K562 (cell line): ENCODE data around the gene SDHAF3. TPM values are rescaled to one million over a fixed set of nuclear protein-coding genes. Genes with fewer than 3 reads are reported as not detected.

Source experiments
- ATAC-seq: fragments of 200-7000 bp; cut with Tn5 transposase; 3 replicates; pipeline ENCODE4 v1.9.1; 2020; ENCODE audit warnings: moderate library complexity
- BruUV-seq: library from RNA; stranded (reverse); fragments of 400-500 nt; replicated peaks from 2 replicates; lab custom pipeline; 2021; lab: Mats Ljungman, UMichigan
- CTCF ChIA-PET: fragments of 300-600 bp; formaldehyde crosslinking; extraction: SDS; loops from one replicate; lab custom pipeline; 2021; ENCODE audit warnings: low intra/inter-chr PET ratio; lab: Yijun Ruan, JAX
- POLR2A ChIA-PET: fragments of 300-600, 350-650 bp; sonication (Branson Sonifier 250); formaldehyde crosslinking; extraction: SDS; loops from one replicate; lab custom pipeline; 2021; ENCODE audit warnings: antibody characterized with exemption, inconsistent platforms; lab: Yijun Ruan, JAX
- DNase-seq, 4 experiments: peaks; one replicate each; pipeline versions ENCODE4 v3.0.0 to v3.0.0-alpha.2; 2011 to 2018; ENCODE audit warnings: low spot score in 3 of 4, mixed read lengths in 3 of 4; ENCODE audit errors: extremely low read depth in 1 of 4
- FAIRE-seq: peaks from 2 replicates; lab custom pipeline; 2011; peaks lifted over from hg19 to GRCh38; lab: Jason Lieb, UNC
- H2AFZ ChIP-seq: 2 replicates; pipeline ENCODE4 v1.6.0; 2011; ENCODE audit warnings: low read depth, low read length, control low read depth, inconsistent platforms
- H3K27ac ChIP-seq: fragments of 200-600 bp; 3 replicates; pipeline ENCODE4 v1.8.0; 2011; ENCODE audit warnings: low read depth, mild to moderate bottlenecking, control low read depth, inconsistent platforms, low read length, moderate library complexity, mixed read lengths; ENCODE audit errors: extremely low read depth
- H3K27me3 ChIP-seq, 2 experiments: fragments of 300-600 bp in 1 of 2; 2 replicates in 1 of 2; 3 replicates in 1 of 2; pipeline versions ENCODE4 v1.6.0 to v1.8.0; 2011; ENCODE audit warnings: inconsistent platforms in 2 of 2, low read length in 2 of 2, mild to moderate bottlenecking in 1 of 2, mixed read lengths in 1 of 2, moderate library complexity in 1 of 2; ENCODE audit not compliant: control insufficient read depth in 2 of 2, insufficient read depth in 2 of 2
- H3K36me3 ChIP-seq: fragments of 300-600 bp; 3 replicates; pipeline ENCODE4 v1.8.0; 2011; ENCODE audit warnings: mild to moderate bottlenecking, low read length, inconsistent platforms; ENCODE audit not compliant: control insufficient read depth, insufficient read depth
- H3K4me1 ChIP-seq, 2 experiments: fragments of 200-600 bp in 1 of 2; replicated peaks in 1 of 2; 2 replicates in 1 of 2; 3 replicates in 1 of 2; pipeline versions ENCODE4 v1.5.1 to v1.8.0; 2011; ENCODE audit warnings: inconsistent platforms in 2 of 2, low read length in 2 of 2, mild to moderate bottlenecking in 1 of 2, mixed read lengths in 1 of 2, moderate library complexity in 1 of 2; ENCODE audit not compliant: control insufficient read depth in 2 of 2, insufficient read depth in 2 of 2
- H3K4me2 ChIP-seq: 2 replicates; pipeline ENCODE4 v1.6.1; 2011; ENCODE audit warnings: low read length, control low read depth, inconsistent platforms, mixed read lengths; ENCODE audit not compliant: insufficient read depth
- H3K4me3 ChIP-seq: fragments of 200-600 bp; sonication (generic), shearing (Covaris generic); 2 replicates; pipeline ENCODE4 v1.5.1; 2016; ENCODE audit warnings: control low read depth, inconsistent platforms
- H3K79me2 ChIP-seq: fragments of 200-600 bp; 3 replicates; pipeline ENCODE4 v1.8.0; 2011; ENCODE audit warnings: low read length, inconsistent platforms; ENCODE audit not compliant: control insufficient read depth, insufficient read depth
- H3K9ac ChIP-seq, 2 experiments: 2 replicates each; pipeline versions ENCODE4 v1.6.0 to v1.6.1; 2011; ENCODE audit warnings: low read depth in 2 of 2, low read length in 2 of 2, control low read depth in 1 of 2, inconsistent platforms in 1 of 2, mild to moderate bottlenecking in 1 of 2, mixed read lengths in 1 of 2; ENCODE audit not compliant: insufficient read depth in 1 of 2
- H3K9me1 ChIP-seq: one replicate; pipeline ENCODE4 v1.6.0; 2011; ENCODE audit warnings: inconsistent platforms, mild to moderate bottlenecking, low read length, moderate library complexity; ENCODE audit not compliant: control insufficient read depth, insufficient read depth
- H3K9me3 ChIP-seq: replicated peaks from 2 replicates; pipeline ENCODE4 v1.5.1; 2011; ENCODE audit warnings: low read depth, low read length, inconsistent platforms; ENCODE audit not compliant: control insufficient read depth, insufficient read depth
- H4K20me1 ChIP-seq: replicated peaks from 2 replicates; pipeline ENCODE4 v1.6.1; 2011; ENCODE audit warnings: low read length, inconsistent platforms, mixed read lengths; ENCODE audit not compliant: control insufficient read depth, insufficient read depth
- FOSL1 ChIP-seq: fragments of 200-800 bp; sonication (Bioruptor generic); conservative IDR thresholded peaks from 2 replicates; pipeline ENCODE4 v1.6.1; 2016; ENCODE audit warnings: missing genetic modification characterization, missing compliant biosample characterization
- HNRNPK ChIP-seq: fragments of 200-400 bp; formaldehyde crosslinking; IDR thresholded peaks from one replicate; pipeline ENCODE4 v1.6.1; 2018; ENCODE audit warnings: mild to moderate bottlenecking, low read depth, low read length; ENCODE audit not compliant: poor library complexity, severe bottlenecking
- MEF2A ChIP-seq: IDR thresholded peaks from 2 replicates; pipeline ENCODE4 v1.6.1; 2011; ENCODE audit warnings: low read depth, mild to moderate bottlenecking, low read length, moderate library complexity; ENCODE audit not compliant: control insufficient read depth
- MTA1 ChIP-seq: fragments of 450-650 bp; IDR thresholded peaks from 2 replicates; pipeline ENCODE4 v1.6.1; 2017; ENCODE audit warnings: borderline replicate concordance
- SMARCE1 ChIP-seq: fragments of 450-650 bp; IDR thresholded peaks from 2 replicates; pipeline ENCODE4 v1.7.1; 2016; ENCODE audit warnings: mild to moderate bottlenecking
- USF2 ChIP-seq: sonication (generic); formaldehyde crosslinking; IDR thresholded peaks from 2 replicates; pipeline ENCODE4 v1.5.0; 2020; ENCODE audit warnings: missing genetic modification reagents
- ZBTB9 ChIP-seq: fragments of 450-650 bp; formaldehyde crosslinking; IDR thresholded peaks from 2 replicates; pipeline ENCODE4 v1.4.0; 2020; ENCODE audit warnings: mild to moderate bottlenecking, moderate library complexity
- ZNF121 ChIP-seq: sonication (generic); formaldehyde crosslinking; conservative IDR thresholded peaks from 2 replicates; pipeline ENCODE4 v1.8.0; 2022; ENCODE audit warnings: missing genetic modification reagents
- ZNF165 ChIP-seq: fragments of 250-450 bp; sonication (Bioruptor Pico); IDR thresholded peaks from 2 replicates; pipeline ENCODE4 v1.4.0; 2020; ENCODE audit warnings: borderline replicate concordance
- ZNF217 ChIP-seq: sonication (generic); formaldehyde crosslinking; IDR thresholded peaks from 2 replicates; pipeline ENCODE4 v1.8.0; 2022; ENCODE audit warnings: mild to moderate bottlenecking, missing genetic modification reagents
- ZNF354B ChIP-seq: fragments of 250-450 bp; sonication (Bioruptor Pico); IDR thresholded peaks from 2 replicates; pipeline ENCODE4 v1.4.0; 2020
- WGBS: fragments of 100-300 bp; shearing (Covaris generic); methylation state at CpG from one replicate; pipeline ENCODE4 v1.1.6; 2016; ENCODE audit warnings: low coverage, mixed read lengths; ENCODE audit not compliant: insufficient coverage; ENCODE audit errors: missing lambda C conversion rate; 5-methylcytosine and 5-hydroxymethylcytosine counted together
- in situ Hi-C: fragments of 300-500 bp; cut with MboI; formaldehyde crosslinking; loops from 4 replicates; pipeline ENCODE4 v1.15.0; 2018; ENCODE audit warnings: inconsistent platforms, mixed read lengths
- intact Hi-C: fragments of 100-400 bp; cut with micrococcal nuclease; formaldehyde crosslinking; loops from 2 replicates; pipeline ENCODE4 v1.14.2; 2022
- polyA plus RNA-seq, 8 experiments: library from polyadenylated mRNA; depleted of rRNA in 4 of 8; stranded (reverse) in 5 of 8; unstranded in 3 of 8; fragments of >200 nt; fragmentation: Nextera tagmentation in 2 of 8; fragmentation: Illumina TruSeq in 1 of 8; extraction: Ambion mirVana in 2 of 8; extraction: Trizol in 1 of 8; gene quantifications; 2 replicates each; pipeline versions ENCODE4 v1.2.1 to v1.2.3, GENCODE V29; 2011 to 2014; ENCODE audit warnings: inconsistent platforms in 1 of 8, missing spikeins in 1 of 8
- total RNA-seq, 7 experiments: library from RNA; depleted of rRNA in 6 of 7; stranded (reverse); fragments of >200 nt in 6 of 7; fragmentation: Illumina TruSeq in 2 of 7; extraction: Trizol in 2 of 7; gene quantifications; 2 replicates each; pipeline versions ENCODE4 v1.2.1 to v1.2.3, GENCODE V29; 2011 to 2021; ENCODE audit warnings: low replicate concordance in 1 of 7

Gene SDHAF3
- total and polyA plus RNA-seq, 9 of the 15 experiments (the other 6 are each of a cell fraction or from before 2014, with no cell fraction given) = 51.5 to 403 (median 145) TPM

GRCh38 chr7:97128736-97129135 is 11.2 kb downstream of the SDHAF3 start (continued):
- TF ChIP-seq ZNF121 = peak; percentile 78
- no peak for TF ChIP-seq ZNF165
- TF ChIP-seq, all 486 proteins: peak for 11

- ChIA-PET CTCF (no interaction called here), POLR2A (interaction anchor here (0.6 to 2.2 kb wide), 4 partner anchors 13 to 1741 kb away, joined by 3 to 7 read pairs (median 3); partner anchors contain the start of gene SDHAF3)
- Histone ChIP-seq H3K27me3 (no peaks in the 10 kb centered on the region), H3K4me2 (peak overlapping the region; percentile 42), H4K20me1 (no peaks in the 10 kb centered on the region), H3K27ac (peak overlapping the region; percentile 9; the same call in 1 of the 3 replicates), H3K9ac (peak overlapping the region in 1 of 2 experiments; percentile 41; a peak in 1 of 4 replicates), H3K9me1 (no peaks in the 10 kb centered on the region), H2AFZ (no peak overlapping the region), H3K36me3 (peaks cover 10% of the 10 kb centered on the region; the same call in 2 of the 3 replicates), H3K4me1 (peaks cover 14 to 26% of the 10 kb centered on the region in 2 experiments; a peak in 4 of 5 replicates), H3K4me3 (no peak overlapping the region), H3K79me2 (peaks cover 98% of the 10 kb centered on the region), H3K9me3 (no peaks in the 10 kb centered on the region)
- FAIRE-seq (peak; percentile 46), ATAC-seq (peak; percentile 75), DNase-seq (peak; percentile 43 to 69 (median 46))
- in situ Hi-C loops (no loop called here), intact Hi-C loops (no loop called here)
- no TSS peak for BruUV-seq
- 47% methylated on average over 6 of the region's 6 CpGs for WGBS
- TF ChIP-seq MTA1 (no peak), USF2 (peak; percentile 92), ZNF354B (CRISPR knock-in tag) (no peak), ZNF217 (no peak), ZBTB9 (CRISPR knock-in tag) (no peak), HNRNPK (no peak), FOSL1 (tag) (no peak), SMARCE1 (no peak), MEF2A (no peak)
These were observed 13.1 kb downstream of the SDHAF3 start for GRCh38 chr7:97130417-97131139.
